ENCODE measurements around the gene STAC2. TPM values are rescaled to one million over a fixed set of nuclear protein-coding genes. Genes with fewer than 3 reads are reported as not detected.

The STAC2 gene
- total RNA-seq, 1 donor from 2014 or later = 0.98 TPM

DNA sequence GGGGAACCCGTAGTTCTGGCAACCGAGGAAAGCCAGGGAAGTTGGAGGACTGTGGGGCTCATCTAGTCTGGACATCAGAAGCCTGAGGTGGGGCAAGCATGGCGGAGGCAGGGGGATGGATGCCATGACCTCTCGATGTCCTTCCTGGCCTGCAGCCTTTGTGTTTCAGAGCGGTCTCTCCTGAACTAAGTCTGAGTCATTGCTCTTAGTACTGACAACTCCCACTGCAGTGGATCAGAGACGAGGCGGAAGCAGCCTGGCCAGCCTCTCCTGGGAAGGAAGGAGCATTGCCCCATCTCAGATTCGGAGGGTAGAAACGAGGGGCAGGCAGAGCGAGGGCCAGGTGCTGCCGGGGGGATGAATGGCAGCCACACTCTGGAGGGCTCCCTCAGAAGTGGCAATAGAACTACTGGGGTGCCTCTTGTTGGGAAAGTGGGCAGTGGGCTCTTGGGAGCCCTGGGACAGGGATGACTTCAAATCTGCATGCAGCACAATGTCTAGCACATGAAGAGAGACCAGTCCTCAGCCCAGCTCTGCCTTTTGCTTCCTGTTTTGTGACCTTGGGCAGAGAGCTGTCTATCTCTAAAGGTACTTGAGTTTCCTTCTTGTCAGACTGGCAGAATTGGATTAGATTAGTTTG, 3.6 kb upstream of the STAC2 start:
- no peaks in the 10 kb centered on the region for H3K9me3 ChIP-seq
- H3K27ac ChIP-seq = no peak overlapping the region
- H3K36me3 ChIP-seq = no peaks in the 10 kb centered on the region
- H3K27me3 ChIP-seq = no peaks in the 10 kb centered on the region
- no peak overlapping the region for H3K4me3 ChIP-seq
- intact Hi-C loops (cut with DNase I) = no loop called here
- DNase-seq (ENCODE audit: extremely low spot score in 2 of 2) = no peak
- TF ChIP-seq POLR2A (IDR thresholded peaks at IDR 0.05) (no peak), POLR2AphosphoS5 (IDR thresholded peaks at IDR 0.05; ENCODE audit: insufficient read depth in 1 of 2, low read depth in 1 of 2) (no peak)
- TF ChIP-seq, protein P1, sequence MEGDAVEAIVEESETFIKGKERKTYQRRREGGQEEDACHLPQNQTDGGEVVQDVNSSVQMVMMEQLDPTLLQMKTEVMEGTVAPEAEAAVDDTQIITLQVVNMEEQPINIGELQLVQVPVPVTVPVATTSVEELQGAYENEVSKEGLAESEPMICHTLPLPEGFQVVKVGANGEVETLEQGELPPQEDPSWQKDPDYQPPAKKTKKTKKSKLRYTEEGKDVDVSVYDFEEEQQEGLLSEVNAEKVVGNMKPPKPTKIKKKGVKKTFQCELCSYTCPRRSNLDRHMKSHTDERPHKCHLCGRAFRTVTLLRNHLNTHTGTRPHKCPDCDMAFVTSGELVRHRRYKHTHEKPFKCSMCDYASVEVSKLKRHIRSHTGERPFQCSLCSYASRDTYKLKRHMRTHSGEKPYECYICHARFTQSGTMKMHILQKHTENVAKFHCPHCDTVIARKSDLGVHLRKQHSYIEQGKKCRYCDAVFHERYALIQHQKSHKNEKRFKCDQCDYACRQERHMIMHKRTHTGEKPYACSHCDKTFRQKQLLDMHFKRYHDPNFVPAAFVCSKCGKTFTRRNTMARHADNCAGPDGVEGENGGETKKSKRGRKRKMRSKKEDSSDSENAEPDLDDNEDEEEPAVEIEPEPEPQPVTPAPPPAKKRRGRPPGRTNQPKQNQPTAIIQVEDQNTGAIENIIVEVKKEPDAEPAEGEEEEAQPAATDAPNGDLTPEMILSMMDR (IDR thresholded peaks at IDR 0.05) = no peak
- H3K4me1 ChIP-seq = peaks cover 35% of the 10 kb centered on the region

DNA sequence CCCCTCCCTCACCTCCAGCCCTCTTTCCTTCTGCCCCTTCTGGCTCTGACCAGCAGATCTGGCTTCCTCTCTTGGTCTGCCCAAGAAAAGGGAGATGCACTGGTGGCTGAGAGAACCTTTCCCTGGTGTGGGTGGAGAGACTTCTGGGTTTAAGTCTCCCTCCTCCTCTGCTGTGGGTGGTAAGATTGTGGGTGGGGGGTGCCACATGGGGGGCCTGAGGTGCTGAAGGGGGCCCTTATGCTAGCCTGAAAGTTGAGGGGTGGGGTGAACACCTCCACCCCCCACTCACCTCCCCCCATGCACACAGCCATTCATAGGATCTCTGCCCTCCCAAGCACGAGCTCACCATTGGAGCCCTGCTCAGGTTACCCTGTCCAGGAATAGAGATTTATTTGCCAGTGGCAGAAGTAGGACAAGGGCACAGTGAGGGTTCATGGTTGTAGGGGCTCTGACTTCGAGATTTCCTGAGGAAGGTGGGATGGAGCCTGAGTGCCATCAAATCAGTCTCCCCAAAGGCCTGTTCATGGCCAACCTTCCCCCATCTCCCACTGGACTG, 1.7 kb upstream of the STAC2 start:
- Histone ChIP-seq H3K4me3 (no peak overlapping the region), H3K36me3 (no peaks in the 10 kb centered on the region), H3K27me3 (no peaks in the 10 kb centered on the region), H3K4me1 (peaks cover 35% of the 10 kb centered on the region), H3K27ac (no peak overlapping the region), H3K9me3 (no peaks in the 10 kb centered on the region)
- no peak for TF ChIP-seq POLR2A (IDR thresholded peaks at IDR 0.05)
- TF ChIP-seq POLR2AphosphoS5 (IDR thresholded peaks at IDR 0.05; ENCODE audit: insufficient read depth in 1 of 2, low read depth in 1 of 2) = no peak
- TF ChIP-seq, protein P1 (IDR thresholded peaks at IDR 0.05) = no peak
- intact Hi-C loops (cut with DNase I) = loop anchor here (1.0 kb wide), 1 partner anchor 42 kb away; no protein-coding TSS in a partner anchor
- no peak for DNase-seq (ENCODE audit: extremely low spot score in 2 of 2)

DNA sequence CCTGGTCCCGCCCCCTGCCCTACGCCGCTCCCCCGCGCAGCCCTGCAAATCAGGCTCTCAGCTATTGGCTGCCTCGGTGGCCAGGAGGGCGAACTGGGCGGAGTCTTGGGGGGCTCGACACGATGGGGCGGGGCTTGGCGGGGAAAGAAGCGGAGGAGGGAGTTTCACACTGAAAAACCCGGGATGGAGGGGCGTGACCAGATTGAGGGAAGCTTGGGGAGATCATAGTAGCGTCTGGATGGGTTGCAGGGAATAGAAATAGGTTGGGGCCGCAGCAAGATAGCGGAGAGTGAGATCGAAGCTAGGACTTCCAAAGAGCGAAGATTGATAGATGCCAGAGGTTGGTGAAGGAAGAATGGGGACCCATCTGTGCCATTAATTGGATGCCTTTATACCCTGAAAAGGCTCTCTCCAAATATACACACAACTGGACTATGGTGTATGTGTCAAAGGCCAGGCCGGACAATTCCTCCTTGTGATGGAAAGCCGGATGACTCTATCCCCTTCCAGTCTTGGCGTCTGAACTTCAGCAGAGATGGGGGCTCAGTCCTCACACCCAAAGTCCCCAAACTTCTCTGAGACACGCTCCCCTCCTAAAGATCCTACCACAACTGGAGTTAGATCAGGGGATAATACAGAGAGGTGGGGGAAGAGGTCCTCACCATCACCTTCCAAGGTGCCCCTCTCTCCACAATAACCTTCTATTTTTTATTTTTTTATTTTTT, 376 bp upstream of the STAC2 start:
- Histone ChIP-seq H3K27ac (peak overlapping the region; percentile 47), H3K4me1 (peaks cover 23% of the 10 kb centered on the region), H3K36me3 (no peaks in the 10 kb centered on the region), H3K9me3 (no peaks in the 10 kb centered on the region), H3K4me3 (peak overlapping the region; percentile 43 to 51), H3K27me3 (no peaks in the 10 kb centered on the region)
- no peak for DNase-seq (ENCODE audit: extremely low spot score in 2 of 2)
- intact Hi-C loops (cut with DNase I) = no loop called here
- TF ChIP-seq POLR2A (IDR thresholded peaks at IDR 0.05) = no peak
- peak in 1 of 2 donors; percentile 20 for TF ChIP-seq POLR2AphosphoS5 (IDR thresholded peaks at IDR 0.05; ENCODE audit: insufficient read depth in 1 of 2, low read depth in 1 of 2)
- TF ChIP-seq, protein P1 (IDR thresholded peaks at IDR 0.05) = no peak

DNA sequence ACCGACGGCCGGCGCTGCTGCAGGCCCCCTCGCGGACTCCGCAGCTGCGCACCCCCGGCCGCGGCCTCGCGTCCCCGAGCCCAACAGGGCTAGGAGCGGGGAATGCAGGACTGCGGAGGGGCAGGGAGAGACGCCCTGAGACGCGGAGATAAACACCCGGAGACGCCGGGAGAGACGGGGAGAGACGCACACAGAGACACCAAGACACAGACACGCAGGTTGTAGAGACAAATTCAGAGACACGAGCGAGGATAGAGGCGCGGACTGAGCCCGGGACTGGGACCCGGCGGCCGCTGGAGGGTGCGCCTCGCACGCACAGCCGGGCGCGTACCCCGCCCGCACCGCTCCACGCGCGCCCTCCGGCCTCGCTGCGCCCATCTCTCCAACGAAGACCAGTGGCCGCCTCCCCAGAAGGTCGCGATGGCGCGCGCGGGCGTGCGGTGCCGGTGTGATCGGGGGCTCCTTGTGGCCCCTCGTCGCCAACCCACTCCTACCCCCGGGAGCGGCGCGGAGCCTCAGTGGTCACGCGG, 902 bp downstream of the STAC2 start:
- intact Hi-C loops (cut with DNase I) = no loop called here
- peak overlapping the region; percentile 47 for H3K27ac ChIP-seq
- DNase-seq (ENCODE audit: extremely low spot score in 2 of 2) = no peak

More for the DNA sequence above, 902 bp downstream of the STAC2 start:
- Histone ChIP-seq H3K4me3 (peak overlapping the region; percentile 43 to 51), H3K27me3 (no peaks in the 10 kb centered on the region), H3K4me1 (peaks cover 23% of the 10 kb centered on the region), H3K9me3 (no peaks in the 10 kb centered on the region), H3K36me3 (no peaks in the 10 kb centered on the region)
- no peak for TF ChIP-seq POLR2AphosphoS5 (IDR thresholded peaks at IDR 0.05; ENCODE audit: insufficient read depth in 1 of 2, low read depth in 1 of 2)
- no peak for TF ChIP-seq POLR2A (IDR thresholded peaks at IDR 0.05)
- TF ChIP-seq, protein P1 (IDR thresholded peaks at IDR 0.05) = no peak

Data from vagina (tissue), 2 donors.